ENCODE measurements around the gene SEC14L1.

SEC14L1 gene

DNA sequence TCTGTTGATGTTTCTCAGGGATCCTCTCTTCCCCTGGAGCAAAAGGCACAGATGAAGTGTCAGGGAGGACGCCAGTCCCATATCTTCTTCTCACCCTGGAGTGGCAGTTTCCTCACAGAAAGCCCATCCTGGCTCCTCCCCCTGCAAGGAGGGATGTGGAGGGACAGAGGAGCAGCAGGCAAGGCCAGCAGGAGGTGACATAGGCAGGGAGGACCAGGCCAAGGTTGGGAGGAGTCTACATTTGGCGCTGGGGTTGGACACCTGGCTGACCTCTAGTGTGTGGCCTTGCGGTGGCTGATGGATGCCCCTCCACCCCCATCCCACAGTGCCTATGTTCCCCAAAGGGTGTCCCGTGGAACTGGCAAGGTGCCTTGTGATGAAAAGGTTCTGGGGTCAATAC, 125.4 kb downstream of the SEC14L1 start:
- DNase-seq: no peak
